Suprapubic skin (tissue), 4 donors: Measurements from ENCODE around the gene PBLD. TPM values are rescaled to one million over a fixed set of nuclear protein-coding genes. Genes with fewer than 3 reads are reported as not detected.
"Not testable (repeated sequence)": the region's sequence is repeated elsewhere in the genome, so short reads cannot be mapped to it uniquely, and the experiment has no call there.

ENCODE experiments used
- DNase-seq, 2 donors: peaks; one replicate each; pipeline ENCODE4 v3.0.0-alpha.2; 2019; ENCODE audit warnings: low spot score in 2 of 2
- H3K27ac ChIP-seq: fragments of 200-600 bp; sonication (generic); one replicate; pipeline ENCODE4 v1.5.1; 2019
- H3K27me3 ChIP-seq: fragments of 200-600 bp; sonication (generic); one replicate; pipeline ENCODE4 v1.5.1; 2019
- H3K36me3 ChIP-seq: fragments of 200-600 bp; sonication (generic); one replicate; pipeline ENCODE4 v1.5.1; 2019
- H3K4me1 ChIP-seq: fragments of 200-600 bp; sonication (generic); one replicate; pipeline ENCODE4 v1.5.1; 2019
- H3K4me3 ChIP-seq: fragments of 200-600 bp; sonication (generic); one replicate; pipeline ENCODE4 v1.5.1; 2019; ENCODE audit warnings: mild to moderate bottlenecking
- H3K9me3 ChIP-seq: fragments of 200-600 bp; sonication (generic); one replicate; pipeline ENCODE4 v1.5.1; 2019
- CTCF ChIP-seq, 2 donors: fragments of 200-600 bp in 1 of 2; fragments of 450-650 bp in 1 of 2; sonication (generic) in 1 of 2; IDR thresholded peaks; one replicate each; pipeline ENCODE4 v1.5.1; 2016 to 2019; ENCODE audit warnings: antibody characterized with exemption in 2 of 2, mild to moderate bottlenecking in 1 of 2, moderate library complexity in 1 of 2
- EP300 ChIP-seq: sonication (generic); formaldehyde crosslinking; IDR thresholded peaks from one replicate; pipeline ENCODE4 v1.6.1; 2017; ENCODE audit warnings: antibody characterized with exemption
- POLR2A ChIP-seq, 2 donors: fragments of 450-650 bp; IDR thresholded peaks; one replicate each; pipeline ENCODE4 v1.6.1; 2017; ENCODE audit warnings: antibody characterized with exemption in 2 of 2, mild to moderate bottlenecking in 2 of 2, moderate library complexity in 2 of 2
- POLR2AphosphoS5 ChIP-seq, 3 donors: sonication (generic); formaldehyde crosslinking; IDR thresholded peaks; one replicate each; pipeline ENCODE4 v1.6.1; 2017; ENCODE audit warnings: antibody characterized with exemption in 3 of 3
- WGBS: methylation state at CpG from one replicate; pipeline ENCODE4 v1.1.5; 2018; 5-methylcytosine and 5-hydroxymethylcytosine counted together
- total RNA-seq, 4 donors: library from RNA; depleted of rRNA; stranded (reverse); fragments of >200 nt; gene quantifications; one replicate each; pipeline ENCODE4 v1.1.0, GENCODE V29; 2016

PBLD gene
- total RNA-seq, 4 donors from 2014 or later = 1.4 to 4.0 (median 2.8) TPM

GRCh38 chr10:68253346-68253745 lies 79.4 kb downstream of the PBLD start:
- Histone ChIP-seq H3K4me3 (no peak overlapping the region), H3K9me3 (no peaks in the 10 kb centered on the region), H3K27me3 (no peaks in the 10 kb centered on the region), H3K4me1 (no peaks in the 10 kb centered on the region), H3K27ac (no peak overlapping the region), H3K36me3 (no peaks in the 10 kb centered on the region)
- no peak for TF ChIP-seq EP300
- no peak for TF ChIP-seq POLR2A (IDR thresholded peaks at IDR 0.05)
- TF ChIP-seq CTCF (IDR thresholded peaks at IDR 0.05) = no peak
- no peak for TF ChIP-seq POLR2AphosphoS5 (IDR thresholded peaks at IDR 0.05)
- 40% methylated on average over 1 of the region's 1 CpG for WGBS
- DNase-seq = no peak

GRCh38 chr10:68251625-68252495 lies 80.9 kb downstream of the PBLD start:
- H3K27ac ChIP-seq = no peak overlapping the region
- H3K9me3 ChIP-seq = no peaks in the 10 kb centered on the region
- WGBS = 93% methylated on average over 5 of the region's 5 CpGs
- H3K27me3 ChIP-seq = no peaks in the 10 kb centered on the region
- no peaks in the 10 kb centered on the region for H3K36me3 ChIP-seq
- no peaks in the 10 kb centered on the region for H3K4me1 ChIP-seq
- TF ChIP-seq POLR2AphosphoS5 (IDR thresholded peaks at IDR 0.05) = no peak
- TF ChIP-seq CTCF (IDR thresholded peaks at IDR 0.05) = no peak
- no peak for TF ChIP-seq EP300
- no peak for TF ChIP-seq POLR2A (IDR thresholded peaks at IDR 0.05)
- no peak for DNase-seq
- no peak overlapping the region for H3K4me3 ChIP-seq

GRCh38 chr10:68251151-68251550 lies 81.6 kb downstream of the PBLD start:
- WGBS = 90% methylated on average over 7 of the region's 7 CpGs
- Histone ChIP-seq H3K4me3 (no peak overlapping the region), H3K27ac (no peak overlapping the region), H3K4me1 (no peaks in the 10 kb centered on the region), H3K9me3 (no peaks in the 10 kb centered on the region), H3K36me3 (no peaks in the 10 kb centered on the region), H3K27me3 (no peaks in the 10 kb centered on the region)
- DNase-seq = no peak
- TF ChIP-seq EP300 (no peak), CTCF (IDR thresholded peaks at IDR 0.05) (no peak), POLR2AphosphoS5 (IDR thresholded peaks at IDR 0.05) (no peak)

- Histone ChIP-seq H3K9me3 (no peaks in the 10 kb centered on the region), H3K36me3 (no peaks in the 10 kb centered on the region), H3K27ac (no peak overlapping the region), H3K4me3 (no peak overlapping the region), H3K27me3 (no peaks in the 10 kb centered on the region), H3K4me1 (no peaks in the 10 kb centered on the region)
- no peak for DNase-seq
- TF ChIP-seq CTCF (IDR thresholded peaks at IDR 0.05) (no peak), EP300 (no peak), POLR2A (IDR thresholded peaks at IDR 0.05) (no peak), POLR2AphosphoS5 (IDR thresholded peaks at IDR 0.05) (no peak)
- 93% methylated on average over 4 of the region's 4 CpGs for WGBS
These were observed 83.4 kb downstream of the PBLD start for GRCh38 chr10:68249297-68249696.

GRCh38 chr10:68247931-68248330 lies 84.8 kb downstream of the PBLD start:
- Histone ChIP-seq H3K4me1 (no peaks in the 10 kb centered on the region), H3K9me3 (no peaks in the 10 kb centered on the region), H3K27ac (no peak overlapping the region), H3K4me3 (no peak overlapping the region), H3K36me3 (no peaks in the 10 kb centered on the region), H3K27me3 (no peaks in the 10 kb centered on the region)
- TF ChIP-seq POLR2AphosphoS5 (IDR thresholded peaks at IDR 0.05) (no peak), CTCF (IDR thresholded peaks at IDR 0.05) (no peak), POLR2A (IDR thresholded peaks at IDR 0.05) (no peak), EP300 (no peak)
- no peak for DNase-seq
- WGBS = 76% methylated on average over 6 of the region's 6 CpGs

- not testable (repeated sequence) for H3K36me3 ChIP-seq, H3K27me3 ChIP-seq, H3K27ac ChIP-seq, H3K9me3 ChIP-seq, DNase-seq, H3K4me1 ChIP-seq, H3K4me3 ChIP-seq
- 96% methylated on average over 7 of the region's 7 CpGs for WGBS
These were observed 86.3 kb downstream of the PBLD start for GRCh38 chr10:68246397-68246796.
